GM12892 (cell line): Measurements from ENCODE around the gene CR2.

Experiments
- POLR2A ChIP-seq: IDR thresholded peaks from 2 replicates; pipeline ENCODE4 v1.6.1; 2011; ENCODE audit warnings: low read depth, low read length, control low read depth
- POLR2AphosphoS5 ChIP-seq: IDR thresholded peaks from 2 replicates; pipeline ENCODE4 v1.6.1; 2011; ENCODE audit warnings: low read depth, low read length, control low read depth
- TAF1 ChIP-seq: IDR thresholded peaks from 2 replicates; pipeline ENCODE4 v1.6.1; 2011; ENCODE audit warnings: low read depth, mild to moderate bottlenecking, control low read depth, low read length, borderline replicate concordance

DNA sequence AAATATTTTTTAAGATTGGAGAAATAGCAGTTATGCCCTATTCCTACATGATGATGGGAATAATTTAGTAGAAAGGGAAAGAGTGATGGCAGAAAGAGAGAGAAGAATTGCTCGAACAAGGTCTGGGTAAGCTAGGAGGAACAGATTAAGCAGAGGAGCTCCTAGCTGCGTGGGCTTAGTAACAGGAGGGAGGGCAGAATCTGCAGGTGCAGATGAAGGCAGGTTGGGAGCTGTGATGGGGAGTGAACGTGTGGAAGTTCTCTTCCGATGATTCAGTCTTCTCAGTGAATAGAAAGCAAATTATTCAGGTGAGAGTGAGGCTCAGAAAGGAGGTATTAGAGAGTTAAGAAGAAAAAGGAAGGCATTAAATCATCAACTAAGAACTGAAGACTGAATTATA lies 33.5 kb downstream of the CR2 start:
- TF ChIP-seq POLR2AphosphoS5, result no peak
- no peak for TF ChIP-seq POLR2A
- no peak for TF ChIP-seq TAF1
